H9 (cell line): ENCODE data around the gene ZMIZ1. TPM values are rescaled to one million over a fixed set of nuclear protein-coding genes. Genes with fewer than 3 reads are reported as not detected.

Experiments used
- DNase-seq: peaks from one replicate; pipeline ENCODE4 v3.0.0-alpha.2; 2017
- H2AFZ ChIP-seq: one replicate; pipeline ENCODE4 v1.6.1; 2013; ENCODE audit warnings: mild to moderate bottlenecking, low read length, control low read depth, moderate library complexity
- H2AK5ac ChIP-seq: 2 replicates; pipeline ENCODE4 v1.6.1; 2013; ENCODE audit warnings: low read length, control low read depth, mixed read lengths; ENCODE audit not compliant: insufficient read length
- H2BK120ac ChIP-seq: one replicate; pipeline ENCODE4 v1.6.1; 2013; ENCODE audit warnings: low read depth, mild to moderate bottlenecking, low read length, control low read depth, inconsistent platforms; ENCODE audit not compliant: poor library complexity, severe bottlenecking
- H2BK12ac ChIP-seq: 2 replicates; pipeline ENCODE4 v1.6.1; 2013; ENCODE audit warnings: low read length, control low read depth, mixed read lengths, low read depth; ENCODE audit not compliant: insufficient read length
- H2BK15ac ChIP-seq: 2 replicates; pipeline ENCODE4 v1.6.1; 2013; ENCODE audit warnings: low read depth, low read length, control low read depth
- H2BK20ac ChIP-seq: one replicate; pipeline ENCODE4 v1.6.1; 2013; ENCODE audit warnings: low read depth, mild to moderate bottlenecking, low read length, control low read depth, inconsistent platforms; ENCODE audit not compliant: poor library complexity, severe bottlenecking
- H2BK5ac ChIP-seq: 2 replicates; pipeline ENCODE4 v1.6.1; 2013; ENCODE audit warnings: low read length, control low read depth, mixed read lengths; ENCODE audit not compliant: insufficient read length
- H3K14ac ChIP-seq: 2 replicates; pipeline ENCODE4 v1.6.1; 2013; ENCODE audit warnings: low read length, control low read depth; ENCODE audit not compliant: insufficient read depth
- H3K18ac ChIP-seq: 2 replicates; pipeline ENCODE4 v1.6.1; 2013; ENCODE audit warnings: low read depth, mild to moderate bottlenecking, mixed read lengths, low read length, control low read depth; ENCODE audit not compliant: insufficient read length
- H3K23ac ChIP-seq: 2 replicates; pipeline ENCODE4 v1.6.1; 2013; ENCODE audit warnings: low read length, control low read depth, mixed read lengths, low read depth; ENCODE audit not compliant: insufficient read length
- H3K23me2 ChIP-seq: 2 replicates; pipeline ENCODE4 v1.6.1; 2013; ENCODE audit warnings: low read depth, mild to moderate bottlenecking, mixed read lengths, low read length, control low read depth; ENCODE audit not compliant: insufficient read length, poor library complexity, severe bottlenecking
- H3K27ac ChIP-seq: 2 replicates; pipeline ENCODE4 v1.5.1; 2013; ENCODE audit warnings: low read length, control low read depth, mixed read lengths, low read depth; ENCODE audit not compliant: insufficient read length
- H3K27me3 ChIP-seq: 2 replicates; pipeline ENCODE4 v1.6.1; 2013; ENCODE audit warnings: low read length, control low read depth, inconsistent platforms; ENCODE audit not compliant: insufficient read depth
- H3K4ac ChIP-seq: 2 replicates; pipeline ENCODE4 v1.6.1; 2013; ENCODE audit warnings: low read depth, mild to moderate bottlenecking, control low read depth, inconsistent platforms, low read length, moderate library complexity
- H3K4me1 ChIP-seq: 2 replicates; pipeline ENCODE4 v1.6.1; 2013; ENCODE audit warnings: low read length, control low read depth, inconsistent platforms; ENCODE audit not compliant: insufficient read depth
- H3K4me2 ChIP-seq: 2 replicates; pipeline ENCODE4 v1.6.1; 2013; ENCODE audit warnings: low read length, control low read depth, mixed read lengths; ENCODE audit not compliant: insufficient read length, insufficient read depth
- H3K56ac ChIP-seq: 2 replicates; pipeline ENCODE4 v1.6.1; 2013; ENCODE audit warnings: low read depth, mild to moderate bottlenecking, mixed read lengths, low read length, control low read depth; ENCODE audit not compliant: insufficient read length
- H3K79me1 ChIP-seq: 2 replicates; pipeline ENCODE4 v1.6.1; 2013; ENCODE audit warnings: low read depth, mild to moderate bottlenecking, moderate library complexity, low read length, control low read depth, inconsistent platforms; ENCODE audit not compliant: insufficient read depth, poor library complexity, severe bottlenecking
- H3K79me2 ChIP-seq: 2 replicates; pipeline ENCODE4 v1.6.1; 2013; ENCODE audit warnings: low read length, control low read depth, inconsistent platforms; ENCODE audit not compliant: insufficient read depth
- H3K9ac ChIP-seq: 2 replicates; pipeline ENCODE4 v1.6.1; 2013; ENCODE audit warnings: low read length, control low read depth, mixed read lengths; ENCODE audit not compliant: insufficient read length; ENCODE audit errors: extremely low read depth
- H3K9me3 ChIP-seq: one replicate; pipeline ENCODE4 v1.6.1; 2013; ENCODE audit warnings: low read depth, low read length, inconsistent platforms; ENCODE audit not compliant: control insufficient read depth
- H3T11ph ChIP-seq: one replicate; pipeline ENCODE4 v1.6.1; 2013; ENCODE audit warnings: mild to moderate bottlenecking, low read length, control low read depth, inconsistent platforms
- H4K20me1 ChIP-seq: one replicate; pipeline ENCODE4 v1.6.1; 2013; ENCODE audit not compliant: control insufficient read depth, insufficient read length, insufficient read depth
- H4K5ac ChIP-seq: 2 replicates; pipeline ENCODE4 v1.6.1; 2013; ENCODE audit warnings: low read depth, mild to moderate bottlenecking, mixed read lengths, low read length, control low read depth; ENCODE audit not compliant: insufficient read length
- H4K8ac ChIP-seq: replicated peaks from 2 replicates; pipeline ENCODE4 v1.6.1; 2013; ENCODE audit warnings: low read length, control low read depth, mixed read lengths, low read depth; ENCODE audit not compliant: insufficient read length
- H4K91ac ChIP-seq: 2 replicates; pipeline ENCODE4 v1.6.1; 2013; ENCODE audit warnings: low read depth, mild to moderate bottlenecking, moderate library complexity, mixed read lengths, low read length, control low read depth; ENCODE audit not compliant: insufficient read length
- H3K27ac Mint-ChIP-seq, 3 experiments: 2 replicates in 2 of 3; 3 replicates in 1 of 3; pipeline ENCODE4 v1.8.0; 2020 to 2021; ENCODE audit warnings: mixed read lengths in 3 of 3, mild to moderate bottlenecking in 1 of 3, moderate library complexity in 1 of 3
- H3K27me3 Mint-ChIP-seq: 2 replicates; pipeline ENCODE4 v1.8.0; 2021; ENCODE audit warnings: low read depth, mild to moderate bottlenecking, moderate library complexity, mixed read lengths
- H3K36me3 Mint-ChIP-seq, 3 experiments: 2 replicates in 2 of 3; 3 replicates in 1 of 3; pipeline ENCODE4 v1.8.0; 2020 to 2021; ENCODE audit warnings: low read depth in 3 of 3, mixed read lengths in 3 of 3; ENCODE audit not compliant: insufficient read depth in 1 of 3
- H3K4me1 Mint-ChIP-seq, 2 experiments: 2 replicates each; pipeline ENCODE4 v1.8.0; 2020; ENCODE audit warnings: mixed read lengths in 2 of 2
- H3K4me3 Mint-ChIP-seq, 2 experiments: 2 replicates in 1 of 2; 3 replicates in 1 of 2; pipeline ENCODE4 v1.8.0; 2020 to 2021; ENCODE audit warnings: mild to moderate bottlenecking in 2 of 2, mixed read lengths in 2 of 2, moderate library complexity in 1 of 2
- H3K9me3 Mint-ChIP-seq, 2 experiments: 2 replicates in 1 of 2; 3 replicates in 1 of 2; pipeline ENCODE4 v1.8.0; 2020; ENCODE audit warnings: mild to moderate bottlenecking in 2 of 2, mixed read lengths in 2 of 2, moderate library complexity in 1 of 2
- WGBS: extraction: QIAGEN DNeasy Blood & Tissue Kit; methylation state at CpG from one replicate; pipeline ENCODE4 v1.1.7; 2013; ENCODE audit warnings: missing lambda C conversion rate, low lambda C conversion rate, mixed read lengths; ENCODE audit not compliant: insufficient read length; ENCODE audit errors: extremely low coverage; 5-methylcytosine and 5-hydroxymethylcytosine counted together
- total RNA-seq: library from RNA; stranded (reverse); gene quantifications from 2 replicates; pipeline ENCODE4 v1.2.1, GENCODE V29; 2021
- TF ChIP-seq, protein P1 (sequence below): fragments of 200-600 bp; sonication (generic); conservative IDR thresholded peaks from 3 replicates; pipeline ENCODE4 v1.8.0; 2021; ENCODE audit warnings: antibody characterized with exemption, mild to moderate bottlenecking

The ZMIZ1 gene
- total RNA-seq, 1 experiment from 2014 or later: 36.9 TPM

DNA sequence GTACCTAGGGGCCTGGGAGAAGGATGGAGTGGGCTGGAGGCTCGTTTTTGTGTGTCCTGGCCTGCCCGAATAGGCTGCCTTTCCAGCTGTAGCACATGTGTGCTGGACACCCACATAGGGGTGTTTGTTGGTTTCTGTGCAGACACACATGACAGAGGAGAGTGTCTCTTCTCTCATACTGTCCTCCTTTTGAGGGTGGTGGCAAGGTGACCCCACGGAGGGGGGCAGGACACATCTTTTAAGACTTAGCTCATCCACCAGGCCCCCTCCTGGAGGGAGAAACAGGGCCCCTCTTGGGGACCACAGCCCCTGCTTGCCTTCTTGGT is 206.3 kb downstream of the ZMIZ1 start:
- Histone ChIP-seq H3K79me2 (no peaks in the 10 kb centered on the region), H3K9ac (no peak overlapping the region), H3T11ph (no peak overlapping the region), H4K20me1 (no peaks in the 10 kb centered on the region), H3K23me2 (no peaks in the 10 kb centered on the region), H2BK15ac (no peak overlapping the region), H2BK5ac (no peak overlapping the region), H2BK20ac (no peak overlapping the region), H3K27me3 (no peaks in the 10 kb centered on the region), H3K4ac (no peak overlapping the region), H3K4me1 (no peaks in the 10 kb centered on the region; the same call in 1 of the 2 replicates), H3K56ac (no peak overlapping the region), H4K91ac (no peak overlapping the region), H2AK5ac (no peak overlapping the region), H4K5ac (no peak overlapping the region), H3K14ac (peak overlapping the region; percentile 29; the same call in 1 of the 2 replicates), H2BK120ac (no peak overlapping the region), H2AFZ (no peak overlapping the region), H3K18ac (no peak overlapping the region), H3K27ac (no peak overlapping the region), H2BK12ac (no peak overlapping the region), H3K4me2 (no peak overlapping the region), H4K8ac (no peak overlapping the region), H3K23ac (no peak overlapping the region), H3K79me1 (no peaks in the 10 kb centered on the region), H3K9me3 (no peaks in the 10 kb centered on the region)
- Mint-ChIP-seq H3K36me3 (peaks cover 15 to 29% (median 29%) of the 10 kb centered on the region in 3 experiments), H3K27me3 (no peaks in the 10 kb centered on the region), H3K4me1 (peaks cover 0 to 16% of the 10 kb centered on the region in 2 experiments; a peak in 3 of 4 replicates), H3K4me3 (no peak overlapping the region), H3K27ac (no peak overlapping the region; a peak in 1 of 7 replicates), H3K9me3 (peaks cover 3 to 4% of the 10 kb centered on the region in 2 experiments; a peak in 3 of 5 replicates)
- no CpG with 5 or more reads among the region's 3 CpGs for WGBS
- DNase-seq: no peak
- TF ChIP-seq, protein P1, sequence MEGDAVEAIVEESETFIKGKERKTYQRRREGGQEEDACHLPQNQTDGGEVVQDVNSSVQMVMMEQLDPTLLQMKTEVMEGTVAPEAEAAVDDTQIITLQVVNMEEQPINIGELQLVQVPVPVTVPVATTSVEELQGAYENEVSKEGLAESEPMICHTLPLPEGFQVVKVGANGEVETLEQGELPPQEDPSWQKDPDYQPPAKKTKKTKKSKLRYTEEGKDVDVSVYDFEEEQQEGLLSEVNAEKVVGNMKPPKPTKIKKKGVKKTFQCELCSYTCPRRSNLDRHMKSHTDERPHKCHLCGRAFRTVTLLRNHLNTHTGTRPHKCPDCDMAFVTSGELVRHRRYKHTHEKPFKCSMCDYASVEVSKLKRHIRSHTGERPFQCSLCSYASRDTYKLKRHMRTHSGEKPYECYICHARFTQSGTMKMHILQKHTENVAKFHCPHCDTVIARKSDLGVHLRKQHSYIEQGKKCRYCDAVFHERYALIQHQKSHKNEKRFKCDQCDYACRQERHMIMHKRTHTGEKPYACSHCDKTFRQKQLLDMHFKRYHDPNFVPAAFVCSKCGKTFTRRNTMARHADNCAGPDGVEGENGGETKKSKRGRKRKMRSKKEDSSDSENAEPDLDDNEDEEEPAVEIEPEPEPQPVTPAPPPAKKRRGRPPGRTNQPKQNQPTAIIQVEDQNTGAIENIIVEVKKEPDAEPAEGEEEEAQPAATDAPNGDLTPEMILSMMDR: no peak
